NOMO-1 treated with DMSO at 0.1 percent for 48 hours (cell line): ENCODE data around the gene NOS3.
"Not testable (repeated sequence)": the region's sequence is repeated elsewhere in the genome, so short reads cannot be mapped to it uniquely, and the experiment has no call there.

Experiments used
- DNase-seq: peaks from one replicate; lab custom pipeline; 2025; ENCODE audit not compliant: unreplicated experiment; lab: John Stamatoyannopoulos, UW

The NOS3 gene

GRCh38 chr7:151013733-151014497 is 23.1 kb downstream of the NOS3 start:
- DNase-seq, result no peak

GRCh38 chr7:151014950-151015349 is 24.1 kb downstream of the NOS3 start:
- DNase-seq, result no peak

- DNase-seq, result no peak
Measured at GRCh38 chr7:151015967-151016366, 25.1 kb downstream of the NOS3 start.

GRCh38 chr7:151016505-151016904 is 25.7 kb downstream of the NOS3 start:
- no peak for DNase-seq

- DNase-seq, result no peak
Measured at GRCh38 chr7:151016942-151017341, 26.1 kb downstream of the NOS3 start.

DNA sequence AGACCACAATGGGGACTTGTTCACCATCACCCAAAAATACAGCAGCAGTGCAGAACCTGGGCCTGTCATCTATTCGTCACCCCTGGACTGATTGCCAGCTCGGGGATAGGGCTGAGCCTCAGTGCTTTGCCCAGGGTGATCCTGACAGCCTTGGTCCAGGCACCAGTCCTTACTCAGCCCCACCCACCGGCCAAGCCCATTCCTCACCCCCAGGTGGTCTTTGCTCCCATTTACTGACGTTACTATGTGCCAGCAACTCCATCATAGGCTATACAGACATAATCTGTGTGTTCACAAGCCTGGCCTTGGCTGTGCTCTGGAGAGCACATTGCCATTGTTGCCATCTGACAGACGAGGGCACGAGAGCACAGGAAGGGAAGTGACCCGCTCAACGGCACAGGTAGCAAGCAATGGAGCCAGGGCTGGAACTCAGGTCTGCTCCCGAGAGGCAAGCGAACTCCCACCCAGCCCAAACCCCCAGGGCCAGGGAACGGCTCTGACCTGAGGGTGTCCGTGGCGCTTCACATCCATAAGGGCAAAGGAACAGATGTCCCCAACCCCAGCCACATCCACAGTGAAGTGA is 26.6 kb downstream of the NOS3 start:
- DNase-seq, result no peak

DNA sequence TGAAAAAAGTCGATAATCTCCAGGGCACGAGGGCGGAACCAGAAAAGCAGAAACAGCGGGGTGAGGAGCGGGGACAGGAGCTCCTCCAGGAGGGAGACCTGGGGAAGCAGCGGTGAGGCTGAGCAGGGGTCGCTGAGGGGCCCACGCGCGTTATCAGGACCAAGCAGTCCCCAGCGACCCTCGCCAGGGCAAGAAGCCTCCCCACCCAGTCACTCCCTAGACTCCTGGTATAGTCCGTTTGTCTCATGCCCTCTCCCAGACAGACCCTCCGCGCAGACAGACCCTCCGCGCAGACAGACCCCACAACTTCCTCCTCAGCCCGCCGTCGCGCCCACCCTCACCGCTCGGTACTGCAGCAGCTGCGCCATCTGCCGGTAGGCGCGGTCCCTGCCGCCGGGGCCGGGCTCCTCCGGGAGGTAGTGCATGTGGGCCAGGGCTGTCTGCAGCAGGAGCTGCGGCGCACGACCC is 27.2 kb downstream of the NOS3 start:
- DNase-seq, result peak; percentile 15

DNA sequence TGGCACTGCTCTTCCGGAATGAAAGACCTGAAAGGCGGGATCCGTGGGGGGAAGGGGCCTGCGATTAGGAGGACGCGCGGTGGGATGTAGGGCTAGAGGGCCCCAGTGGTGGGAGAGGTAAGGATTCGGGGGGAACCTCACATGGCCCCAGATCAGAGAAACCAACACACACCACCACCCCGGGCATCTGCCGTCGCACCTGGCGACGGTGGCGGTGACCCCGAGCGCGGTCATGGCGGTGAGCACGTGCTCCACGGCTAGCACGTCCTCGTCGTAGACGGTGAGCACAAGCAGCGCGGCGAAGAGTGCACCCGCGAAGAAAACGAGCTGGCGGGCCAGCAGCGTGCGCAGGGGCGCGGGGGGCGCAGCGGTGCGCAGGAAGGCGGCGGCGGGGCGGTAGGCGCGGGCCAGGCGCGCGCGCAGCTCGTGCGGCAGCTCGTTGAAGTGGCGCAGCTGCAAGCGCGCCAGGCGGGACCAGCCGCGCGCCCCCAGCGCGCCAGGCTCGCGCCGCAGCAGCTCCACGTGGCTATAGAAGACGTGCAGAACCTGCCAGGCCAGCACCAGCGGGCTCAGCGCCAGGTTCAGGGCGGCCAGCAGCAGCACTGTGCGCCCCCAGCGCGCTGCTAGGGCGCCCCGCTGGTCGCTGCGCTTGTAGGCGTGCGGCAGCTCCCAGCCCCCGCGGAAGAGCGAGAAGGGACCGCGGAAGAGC is 27.8 kb downstream of the NOS3 start:
- DNase-seq, result no peak

- no peak for DNase-seq
Measured at GRCh38 chr7:151019130-151019447, 28.3 kb downstream of the NOS3 start.

GRCh38 chr7:151020231-151020630 is 29.4 kb downstream of the NOS3 start:
- no peak for DNase-seq

- DNase-seq, result no peak
Measured at GRCh38 chr7:151023232-151023631, 32.4 kb downstream of the NOS3 start.

- DNase-seq, result no peak
Measured at GRCh38 chr7:151024435-151025056, 33.7 kb downstream of the NOS3 start, which contains the start of gene ATG9B. TSS of gene ATG9B (minus strand) at chr7:151024494. CDS start at chr7:151024423, 71 bp downstream.

DNA sequence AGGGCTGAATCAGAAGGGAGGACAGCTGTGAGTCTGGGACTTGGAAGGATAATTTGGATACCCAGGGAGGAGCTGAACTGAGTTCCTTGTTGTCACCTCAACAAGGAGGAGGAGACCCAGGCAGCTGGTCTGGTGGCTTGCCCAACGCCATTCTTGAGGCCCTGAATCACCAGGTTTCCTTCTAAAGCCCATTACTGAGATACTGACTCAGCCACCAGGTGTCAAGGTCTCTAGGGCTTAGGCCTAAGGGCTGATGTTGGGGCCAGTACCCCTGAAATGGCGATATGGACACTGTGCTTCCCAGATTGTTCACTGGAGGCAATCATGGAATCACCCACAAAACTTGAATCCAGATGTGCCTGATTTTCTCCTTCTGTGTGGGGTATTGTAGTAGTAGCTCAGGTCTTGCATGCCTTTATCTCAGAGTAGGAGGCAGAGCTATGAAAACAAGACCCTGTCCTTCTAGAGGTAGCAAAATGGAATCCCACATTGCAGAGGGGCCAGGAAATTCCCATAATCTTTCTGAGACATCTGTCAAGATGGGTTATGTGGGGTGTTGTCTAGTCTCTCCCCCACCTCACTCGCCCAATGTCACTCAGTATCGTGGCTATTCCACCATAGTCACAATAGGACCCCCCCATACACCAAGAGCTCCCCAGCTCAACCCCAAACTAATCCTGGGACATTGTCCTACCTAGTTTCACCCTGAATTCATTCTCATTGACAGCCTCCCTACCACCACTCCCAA is 35.3 kb downstream of the NOS3 start:
- no peak for DNase-seq

- not testable (repeated sequence) for DNase-seq
Measured at GRCh38 chr7:151026771-151027727, 36.2 kb downstream of the NOS3 start.

GRCh38 chr7:151027728-151028130 is 36.9 kb downstream of the NOS3 start:
- DNase-seq, result not testable (repeated sequence)

DNA sequence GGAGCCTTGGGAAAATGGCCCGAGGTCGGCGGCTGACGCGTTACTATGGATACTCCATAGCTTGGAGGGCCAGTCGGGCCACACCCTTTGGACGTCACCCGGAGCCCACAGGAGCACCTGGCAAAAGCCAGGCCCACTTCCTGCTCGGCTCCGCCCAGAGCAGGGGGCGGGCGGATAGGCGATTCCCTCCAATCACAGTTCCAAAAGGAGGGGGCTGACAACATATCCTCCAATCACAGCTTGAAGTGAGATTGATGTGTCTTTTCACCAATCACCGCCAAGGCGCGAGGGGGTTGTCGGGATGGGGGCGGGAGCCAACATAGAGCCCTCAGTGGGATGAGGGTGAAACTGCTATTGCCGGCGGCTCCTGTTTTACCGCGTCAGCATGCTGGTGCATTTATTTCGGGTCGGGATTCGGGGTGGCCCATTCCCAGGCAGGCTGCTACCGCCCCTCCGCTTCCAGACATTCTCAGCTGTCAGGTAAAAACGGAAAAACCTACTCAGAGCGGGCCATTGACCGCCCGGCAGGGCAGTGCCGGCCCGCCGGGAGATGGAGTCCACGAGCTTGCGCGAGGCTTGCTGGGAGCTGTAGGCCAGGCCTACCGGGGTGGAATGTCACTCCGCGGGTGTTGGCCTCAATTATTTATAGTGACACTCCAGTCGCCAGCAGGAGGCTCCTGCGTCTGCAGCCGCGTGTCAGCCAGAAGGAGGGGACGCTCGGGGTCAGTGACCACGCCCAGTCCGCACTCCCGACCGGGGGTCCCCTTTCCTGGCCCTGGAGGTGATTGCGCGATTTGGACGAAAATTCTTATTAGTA is 37.5 kb downstream of the NOS3 start, which contains the start of gene ABCB8:
TSS of gene ABCB8 (plus strand) at position 320 of the 817 bp plus-strand sequence. CDS start at position 386, 66 bp downstream.
- peak; percentile 88 for DNase-seq

GRCh38 chr7:151028948-151029501 is 38.2 kb downstream of the NOS3 start:
- DNase-seq, result no peak

GRCh38 chr7:151031011-151031410 is 40.2 kb downstream of the NOS3 start:
- DNase-seq, result no peak
